Neural cell (in vitro differentiated cells): Measurements from ENCODE around the gene TMEM250. TPM values are rescaled to one million over a fixed set of nuclear protein-coding genes. Genes with fewer than 3 reads are reported as not detected.

ENCODE experiments used
- H2AFZ ChIP-seq: fragments of 200-600, 300-800 bp; sonication (generic), shearing (Covaris generic); 2 replicates; pipeline ENCODE4 v1.6.0; 2014; ENCODE audit warnings: low read depth, mild to moderate bottlenecking, antibody characterized with exemption, low read length, moderate library complexity
- H3F3A ChIP-seq: fragments of 200-600 bp; shearing (Covaris generic); 2 replicates; pipeline ENCODE4 v1.6.1; 2016; ENCODE audit warnings: mild to moderate bottlenecking, moderate library complexity, mixed read lengths, antibody characterized with exemption, low read length; ENCODE audit not compliant: insufficient read depth, poor library complexity, severe bottlenecking
- H3K27ac ChIP-seq: fragments of 200-600, 300-800 bp; sonication (generic), shearing (Covaris generic); 2 replicates; pipeline ENCODE4 v1.5.1; 2014; ENCODE audit warnings: mild to moderate bottlenecking, low read length, moderate library complexity
- H3K27me3 ChIP-seq: fragments of 300-800, 200-600 bp; sonication (generic), shearing (Covaris generic); 2 replicates; pipeline ENCODE4 v1.6.0; 2014; ENCODE audit warnings: mild to moderate bottlenecking, low read depth, low read length, moderate library complexity; ENCODE audit not compliant: insufficient read depth
- H3K36me3 ChIP-seq: fragments of 300-800, 200-600 bp; sonication (generic), shearing (Covaris generic); 2 replicates; pipeline ENCODE4 v1.5.1; 2014; ENCODE audit warnings: mild to moderate bottlenecking, antibody characterized with exemption, low read length, moderate library complexity; ENCODE audit not compliant: insufficient read depth
- H3K4me2 ChIP-seq: fragments of 300-800, 200-600 bp; sonication (generic), shearing (Covaris generic); 2 replicates; pipeline ENCODE4 v1.6.0; 2014; ENCODE audit warnings: mild to moderate bottlenecking, low read length
- H3K4me3 ChIP-seq: fragments of 300-800, 200-600 bp; sonication (generic), shearing (Covaris generic); 2 replicates; pipeline ENCODE4 v1.5.1; 2014; ENCODE audit warnings: mild to moderate bottlenecking, low read length, moderate library complexity
- H3K79me2 ChIP-seq: fragments of 200-600 bp; shearing (Covaris generic); replicated peaks from 2 replicates; pipeline ENCODE4 v1.6.0; 2014; ENCODE audit warnings: mild to moderate bottlenecking, low read length, moderate library complexity; ENCODE audit not compliant: insufficient read depth
- H3K9ac ChIP-seq: fragments of 300-800, 200-600 bp; sonication (generic), shearing (Covaris generic); 2 replicates; pipeline ENCODE4 v1.6.1; 2016; ENCODE audit warnings: mild to moderate bottlenecking, low read length, mixed read lengths
- H3K9me2 ChIP-seq: fragments of 200-600 bp; shearing (Covaris generic); 2 replicates; pipeline ENCODE4 v1.6.1; 2016; ENCODE audit warnings: mild to moderate bottlenecking, low read length, mixed read lengths; ENCODE audit not compliant: insufficient read depth
- H3K9me3 ChIP-seq: fragments of 200-600, 300-800 bp; sonication (generic), shearing (Covaris generic); 2 replicates; pipeline ENCODE4 v1.6.1; 2016; ENCODE audit warnings: mild to moderate bottlenecking, mixed run types, low read length, moderate library complexity, mixed read lengths
- H4K20me1 ChIP-seq: fragments of 200-600 bp; shearing (Covaris generic); 2 replicates; pipeline ENCODE4 v1.6.1; 2016; ENCODE audit warnings: mild to moderate bottlenecking, mixed run types; ENCODE audit not compliant: insufficient read depth
- CTCF ChIP-seq: fragments of 450-650 bp; IDR thresholded peaks from 2 replicates; pipeline ENCODE4 v1.5.1; 2014; ENCODE audit warnings: antibody characterized with exemption, mild to moderate bottlenecking, moderate library complexity; ENCODE audit not compliant: poor library complexity, severe bottlenecking
- EP300 ChIP-seq: fragments of 450-650 bp; conservative IDR thresholded peaks from 2 replicates; pipeline ENCODE4 v1.6.1; 2014; ENCODE audit warnings: antibody characterized with exemption, mild to moderate bottlenecking, moderate library complexity; ENCODE audit not compliant: poor library complexity, severe bottlenecking
- EZH2 ChIP-seq: fragments of 200-600, 300-800 bp; shearing (Covaris generic), sonication (generic); IDR thresholded peaks from 2 replicates; pipeline ENCODE4 v1.6.1; 2014; ENCODE audit warnings: antibody characterized with exemption, low read length, borderline replicate concordance, mild to moderate bottlenecking; ENCODE audit not compliant: insufficient read depth, poor library complexity, severe bottlenecking
- MXI1 ChIP-seq: fragments of 450-650 bp; conservative IDR thresholded peaks from 2 replicates; pipeline ENCODE4 v1.6.1; 2014; ENCODE audit warnings: antibody characterized with exemption, mild to moderate bottlenecking; ENCODE audit not compliant: poor library complexity, severe bottlenecking
- POLR2AphosphoS5 ChIP-seq: IDR thresholded peaks from 2 replicates; pipeline ENCODE4 v1.6.1; 2012
- RAD21 ChIP-seq: fragments of 450-650 bp; conservative IDR thresholded peaks from 2 replicates; pipeline ENCODE4 v1.6.1; 2014; ENCODE audit warnings: antibody characterized with exemption, mild to moderate bottlenecking, moderate library complexity
- REST ChIP-seq: IDR thresholded peaks from 2 replicates; pipeline ENCODE4 v1.6.1; 2012; ENCODE audit warnings: borderline replicate concordance
- SMC3 ChIP-seq: fragments of 450-650 bp; conservative IDR thresholded peaks from 2 replicates; pipeline ENCODE4 v1.6.1; 2014; ENCODE audit warnings: antibody characterized with exemption, mild to moderate bottlenecking, moderate library complexity; ENCODE audit not compliant: poor library complexity
- TAF1 ChIP-seq: IDR thresholded peaks from 2 replicates; pipeline ENCODE4 v1.6.1; 2012; ENCODE audit warnings: low read depth
- polyA plus RNA-seq: library from polyadenylated mRNA; depleted of rRNA; stranded (reverse); fragments of >200 nt; gene quantifications from 2 replicates; pipeline ENCODE4 v1.2.3, GENCODE V29; 2014

TMEM250 gene
- polyA plus RNA-seq, 1 donor from 2014 or later: 15.0 TPM

GRCh38 chr9:136121801-136122200 is 3.1 kb upstream of the TMEM250 start:
- Histone ChIP-seq H3K4me3 (no peak overlapping the region), H3K79me2 (no peaks in the 10 kb centered on the region), H3K27me3 (no peaks in the 10 kb centered on the region), H4K20me1 (no peaks in the 10 kb centered on the region), H3F3A (no peaks in the 10 kb centered on the region), H3K27ac (no peak overlapping the region), H3K9me3 (no peaks in the 10 kb centered on the region), H2AFZ (no peak overlapping the region), H3K36me3 (no peaks in the 10 kb centered on the region), H3K4me2 (no peak overlapping the region), H3K9me2 (no peaks in the 10 kb centered on the region), H3K9ac (no peak overlapping the region)
- no peak for TF ChIP-seq EZH2
- no peak for TF ChIP-seq REST

GRCh38 chr9:136120438-136120844 is 1.8 kb upstream of the TMEM250 start:
- no peak for TF ChIP-seq REST
- no peak for TF ChIP-seq TAF1
- no peak for TF ChIP-seq SMC3
- no peak for TF ChIP-seq EP300
- H3K27ac ChIP-seq: no peak overlapping the region
- no peaks in the 10 kb centered on the region for H3K9me2 ChIP-seq
- H3K9ac ChIP-seq: no peak overlapping the region
- no peaks in the 10 kb centered on the region for H3K36me3 ChIP-seq
- H3K4me3 ChIP-seq: no peak overlapping the region
- H3K4me2 ChIP-seq: no peak overlapping the region
- no peaks in the 10 kb centered on the region for H3F3A ChIP-seq
- H3K27me3 ChIP-seq: no peaks in the 10 kb centered on the region
- H2AFZ ChIP-seq: no peak overlapping the region
- no peaks in the 10 kb centered on the region for H4K20me1 ChIP-seq
- no peaks in the 10 kb centered on the region for H3K9me3 ChIP-seq
- no peaks in the 10 kb centered on the region for H3K79me2 ChIP-seq

GRCh38 chr9:136119883-136120393 is 1.3 kb upstream of the TMEM250 start:
- H3K4me3 ChIP-seq: peak overlapping the region; percentile 90
- H3K27ac ChIP-seq: peak overlapping the region; percentile 80
- H3K27me3 ChIP-seq: no peaks in the 10 kb centered on the region
- TF ChIP-seq REST: no peak
- TF ChIP-seq POLR2AphosphoS5: no peak
- TF ChIP-seq EZH2: no peak
- no peak for TF ChIP-seq CTCF
- TF ChIP-seq EP300: no peak
- TF ChIP-seq SMC3: no peak
- no peak for TF ChIP-seq MXI1
- no peak for TF ChIP-seq RAD21
- TF ChIP-seq TAF1: no peak
- H3K9me3 ChIP-seq: no peaks in the 10 kb centered on the region
- H3K9me2 ChIP-seq: no peaks in the 10 kb centered on the region
- H3K4me2 ChIP-seq: peak overlapping the region; percentile 42
- H2AFZ ChIP-seq: no peak overlapping the region
- H3K9ac ChIP-seq: peak overlapping the region; percentile 90
- no peaks in the 10 kb centered on the region for H4K20me1 ChIP-seq
- no peaks in the 10 kb centered on the region for H3K36me3 ChIP-seq
- H3K79me2 ChIP-seq: no peaks in the 10 kb centered on the region
- H3F3A ChIP-seq: no peaks in the 10 kb centered on the region
